BLaER1 treated with 17β-estradiol and CSF1 and Interleukin-3, amounts not matched to agents 10 nM and 100 nM (cell line): ENCODE results near the gene PIGC.

ENCODE experiments used
- H3K27ac ChIP-seq, 11 experiments: shearing (Covaris generic); formaldehyde crosslinking; 2 replicates each; pipeline ENCODE4 v1.8.1; 2022
- H3K27me3 ChIP-seq, 11 experiments: shearing (Covaris generic); formaldehyde crosslinking; 2 replicates each; pipeline ENCODE4 v1.8.1; 2022
- H3K36me3 ChIP-seq, 11 experiments: shearing (Covaris generic); formaldehyde crosslinking; 2 replicates each; pipeline ENCODE4 v1.8.1; 2022
- H3K4me1 ChIP-seq, 10 experiments: shearing (Covaris generic); formaldehyde crosslinking; 2 replicates each; pipeline ENCODE4 v1.8.1; 2022
- H3K4me2 ChIP-seq, 11 experiments: shearing (Covaris generic); formaldehyde crosslinking; 2 replicates each; pipeline ENCODE4 v1.8.1; 2022
- H3K4me3 ChIP-seq, 10 experiments: shearing (Covaris generic); formaldehyde crosslinking; 2 replicates each; pipeline ENCODE4 v1.8.1; 2022
- H3K9ac ChIP-seq, 11 experiments: shearing (Covaris generic); formaldehyde crosslinking; 2 replicates each; pipeline ENCODE4 v1.8.1; 2022
- H3K9me3 ChIP-seq, 11 experiments: shearing (Covaris generic); formaldehyde crosslinking; replicated peaks in 1 of 11; 2 replicates each; pipeline ENCODE4 v1.8.1; 2022
- H4K20me1 ChIP-seq, 11 experiments: shearing (Covaris generic); formaldehyde crosslinking; 2 replicates each; pipeline ENCODE4 v1.8.1; 2022
- Cebpa-rat ChIP-seq, 11 experiments: shearing (Covaris generic); IDR thresholded peaks; 2 replicates each; pipeline ENCODE4 v1.8.1; 2022

The PIGC gene

DNA sequence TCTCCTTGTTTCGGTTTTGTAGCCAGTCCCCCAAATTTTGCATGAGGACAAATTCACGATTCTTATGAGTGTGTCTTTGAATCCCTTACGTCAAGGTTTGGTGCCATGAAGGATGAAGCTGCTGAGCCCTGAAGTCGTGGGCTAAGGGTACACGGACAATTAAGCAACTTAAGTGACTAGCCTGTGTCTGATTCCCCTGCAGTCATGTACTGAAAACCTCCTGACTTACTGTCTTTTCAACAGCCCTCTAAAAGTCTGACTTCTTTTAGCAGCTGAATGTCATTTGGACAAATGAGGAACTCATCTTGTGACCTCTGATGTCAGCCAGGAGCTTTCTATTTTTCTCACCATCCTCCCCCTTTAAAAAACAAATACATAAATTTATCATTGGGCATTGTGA is 50.5 kb downstream of the PIGC start:
- H3K4me1 ChIP-seq, result peaks cover 26 to 83% (median 36%) of the 10 kb centered on the region in 10 experiments

DNA sequence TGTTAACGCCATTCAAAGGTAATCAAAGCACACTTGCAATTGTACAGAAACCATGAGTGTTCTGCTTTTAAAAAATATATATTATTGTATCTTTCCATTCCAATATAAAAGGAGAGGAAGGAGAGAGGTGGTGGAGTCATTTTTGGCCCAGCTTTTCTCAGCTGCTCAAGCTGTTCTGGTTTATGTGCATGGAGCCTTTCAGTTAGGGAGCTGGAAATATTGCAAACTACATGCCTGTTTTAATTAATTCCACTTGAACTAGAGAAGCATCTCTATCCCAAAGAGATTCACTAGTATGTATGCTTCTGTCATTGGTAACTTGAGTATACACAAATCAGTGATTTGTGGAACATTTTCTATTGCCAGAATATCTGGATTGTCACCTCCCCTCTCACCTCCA is 51.9 kb downstream of the PIGC start:
- H4K20me1 ChIP-seq, result no peaks in the 10 kb centered on the region
- H3K36me3 ChIP-seq, result no peaks in the 10 kb centered on the region
- H3K9ac ChIP-seq, result no peak overlapping the region
- peaks cover 0 to 7% (median 0%) of the 10 kb centered on the region in 11 experiments; a peak in 1 of 22 replicates for H3K9me3 ChIP-seq
- H3K4me3 ChIP-seq, result no peak overlapping the region
- H3K4me2 ChIP-seq, result peak overlapping the region in 3 of 11 experiments; percentile 80 to 90 (median 82); a peak in 5 of 22 replicates
- no peak for TF ChIP-seq Cebpa-rat (IDR thresholded peaks at IDR 0.05)
- no peaks in the 10 kb centered on the region for H3K27me3 ChIP-seq
- peaks cover 26 to 76% (median 36%) of the 10 kb centered on the region in 10 experiments for H3K4me1 ChIP-seq
- H3K27ac ChIP-seq, result peak overlapping the region in 3 of 11 experiments; percentile 80 to 89 (median 85); a peak in 5 of 22 replicates

More for the DNA sequence above, 50.5 kb downstream of the PIGC start:
- no peak overlapping the region for H3K4me3 ChIP-seq
- no peak for TF ChIP-seq Cebpa-rat (IDR thresholded peaks at IDR 0.05)
- peak overlapping the region in 6 of 11 experiments; percentile 51 to 89 (median 64); a peak in 11 of 22 replicates for H3K27ac ChIP-seq
- H3K9me3 ChIP-seq, result no peaks in the 10 kb centered on the region
- H4K20me1 ChIP-seq, result no peaks in the 10 kb centered on the region
- peak overlapping the region in 3 of 11 experiments; percentile 26 to 69 (median 50); a peak in 4 of 22 replicates for H3K9ac ChIP-seq
- no peaks in the 10 kb centered on the region for H3K27me3 ChIP-seq
- H3K4me2 ChIP-seq, result peak overlapping the region in 8 of 11 experiments; percentile 6 to 90 (median 64); a peak in 13 of 22 replicates
- H3K36me3 ChIP-seq, result no peaks in the 10 kb centered on the region; a peak in 1 of 22 replicates
